ENCODE data around the gene RHNO1. TPM values are rescaled to one million over a fixed set of nuclear protein-coding genes. Genes with fewer than 3 reads are reported as not detected.

Gene RHNO1
- total RNA-seq, 2 experiments from 2014 or later = 43.4 to 49.2 TPM

- H3K36me3 Mint-ChIP-seq = peaks cover 5% of the 10 kb centered on the region
- no peak overlapping the region for H3K27ac Mint-ChIP-seq
- H3K4me1 Mint-ChIP-seq = no peaks in the 10 kb centered on the region
Observed at GRCh38 chr12:2934371-2934770, 57.3 kb downstream of the RHNO1 start.

GRCh38 chr12:2936301-2936700 is 59.3 kb downstream of the RHNO1 start:
- Mint-ChIP-seq H3K4me1 (no peaks in the 10 kb centered on the region), H3K36me3 (peaks cover 1% of the 10 kb centered on the region), H3K27ac (no peak overlapping the region), H3K9me3 (ENCODE audit: low read depth) (no peaks in the 10 kb centered on the region), H3K27me3 (no peaks in the 10 kb centered on the region), H3K4me3 (no peak overlapping the region)
- no peak for DNase-seq
- CTCF ChIA-PET = no interaction called here
- ATAC-seq = no peak

More at GRCh38 chr12:2934371-2934770, 57.3 kb downstream of the RHNO1 start:
- Mint-ChIP-seq H3K9me3 (ENCODE audit: low read depth) (no peaks in the 10 kb centered on the region), H3K27me3 (no peaks in the 10 kb centered on the region), H3K4me3 (no peak overlapping the region)
- DNase-seq (no peak), ATAC-seq (no peak)
- CTCF ChIA-PET = no interaction called here

GRCh38 chr12:2937500-2937899 is 60.5 kb downstream of the RHNO1 start:
- H3K27ac Mint-ChIP-seq = no peak overlapping the region
- DNase-seq (no peak), ATAC-seq (no peak)
- no peaks in the 10 kb centered on the region for H3K27me3 Mint-ChIP-seq
- no peak overlapping the region for H3K4me3 Mint-ChIP-seq
- CTCF ChIA-PET = interaction anchor here (1.7 kb wide), 1 partner anchor 13 kb away, joined by 3 read pairs; no protein-coding TSS in a partner anchor
- no peaks in the 10 kb centered on the region for H3K9me3 Mint-ChIP-seq (ENCODE audit: low read depth)
- H3K4me1 Mint-ChIP-seq = no peaks in the 10 kb centered on the region
- peaks cover 1% of the 10 kb centered on the region for H3K36me3 Mint-ChIP-seq

Other genes with a start within 250 kb of the RHNO1 start
- 100 to 1,000 TPM in 1 of 2 experiments, 10 to 100 TPM in 1; 78.2 to 109 TPM for gene FKBP4, start 82.3 kb upstream of the RHNO1 start, total RNA-seq
- 10 to 100 TPM; 28.8 to 34.9 TPM for gene ITFG2, start 64.6 kb upstream of the RHNO1 start, total RNA-seq
- not detected for gene NRIP2, start 42.2 kb upstream of the RHNO1 start, total RNA-seq
- under 1 TPM in 1 of 2 experiments, not detected in 1; 0.67 TPM for gene TEX52, start 20.2 kb upstream of the RHNO1 start, total RNA-seq
- gene FOXM1, start within 50 bp of the RHNO1 start, total RNA-seq = 100 to 1,000 TPM; 130 to 155 TPM
- 1 to 10 TPM; 7.5 to 7.8 TPM for gene TULP3, start 13.7 kb downstream of the RHNO1 start, total RNA-seq
- gene TEAD4, start 82.2 kb downstream of the RHNO1 start, total RNA-seq = 1 to 10 TPM in 1 of 2 experiments, under 1 TPM in 1; 0.44 to 1.6 TPM
- gene TSPAN9, start 200.2 kb downstream of the RHNO1 start, total RNA-seq = not detected

All from activated CD8-positive, alpha-beta memory T cell treated with anti-CD3 and anti-CD28 coated beads, Interleukin-2, amount 10 ng/mL, durations not matched to agents 7 days and 5 days (primary cell).